Stimulated activated CD4-positive, alpha-beta T cell treated with anti-CD3 and anti-CD28 coated beads, TNF-alpha, amount 100 ng/mL, for 1 hour (primary cell): ENCODE data around the gene MYOZ3.
A peak's percentile ranks its signal among the peaks of the same experiment; 100 is the strongest.

ENCODE experiments used
- DNase-seq, 3 donors: peaks; one replicate each; pipeline ENCODE4 v3.0.0-alpha.2; 2020; ENCODE audit warnings: low read depth in 3 of 3, low spot score in 1 of 3

MYOZ3 gene

GRCh38 chr5:150700246-150700593, 39.2 kb downstream of the MYOZ3 start:
- DNase-seq, result no peak

- DNase-seq, result peak; percentile 73 to 84 (median 74)
Observed at GRCh38 chr5:150700594-150701377, 39.7 kb downstream of the MYOZ3 start, which contains the start of gene RBM22. Gene RBM22 (minus strand): TSS chr5:150701062. CDS start chr5:150700985, 77 bp downstream.

GRCh38 chr5:150703762-150704161, 42.7 kb downstream of the MYOZ3 start:
- no peak for DNase-seq

GRCh38 chr5:150706776-150707390, 45.8 kb downstream of the MYOZ3 start:
- no peak for DNase-seq

GRCh38 chr5:150710165-150710564, 49.1 kb downstream of the MYOZ3 start:
- DNase-seq, result no peak

- no peak for DNase-seq
Observed at GRCh38 chr5:150723845-150724244, 62.8 kb downstream of the MYOZ3 start.
